Endodermal cell (in vitro differentiated cells): ENCODE results near the gene KCNMA1. TPM values are rescaled to one million over a fixed set of nuclear protein-coding genes. Genes with fewer than 3 reads are reported as not detected.

Source experiments
- DNase-seq: peaks from one replicate; pipeline ENCODE4 v3.0.0-alpha.2; 2017
- H3K27ac ChIP-seq: 2 replicates; pipeline ENCODE4 v1.5.1; 2013; ENCODE audit warnings: mild to moderate bottlenecking, low read depth, low read length, moderate library complexity
- H3K27me3 ChIP-seq: 2 replicates; pipeline ENCODE4 v1.6.1; 2013; ENCODE audit warnings: mild to moderate bottlenecking, low read length, moderate library complexity; ENCODE audit not compliant: insufficient read depth, control insufficient read depth, poor library complexity, severe bottlenecking
- H3K36me3 ChIP-seq: 2 replicates; pipeline ENCODE4 v1.7.0; 2013; ENCODE audit warnings: mild to moderate bottlenecking, low read length, moderate library complexity; ENCODE audit not compliant: control insufficient read depth, insufficient read depth
- H3K4me1 ChIP-seq: one replicate; pipeline ENCODE4 v1.7.0; 2013; ENCODE audit warnings: low read length; ENCODE audit not compliant: control insufficient read depth, insufficient read depth
- H3K4me3 ChIP-seq: 2 replicates; pipeline ENCODE4 v1.5.1; 2013; ENCODE audit warnings: mild to moderate bottlenecking, low read length, moderate library complexity
- H3K9ac ChIP-seq: 2 replicates; pipeline ENCODE4 v1.6.1; 2013; ENCODE audit warnings: mild to moderate bottlenecking, low read length, moderate library complexity; ENCODE audit not compliant: poor library complexity, severe bottlenecking; ENCODE audit errors: extremely low read depth
- H3K9me3 ChIP-seq: 2 replicates; pipeline ENCODE4 v1.6.1; 2013; ENCODE audit warnings: mild to moderate bottlenecking, low read length, moderate library complexity; ENCODE audit not compliant: control insufficient read depth
- H3K27ac Mint-ChIP-seq: 2 replicates; pipeline ENCODE4 v1.8.0; 2020; ENCODE audit warnings: mixed read lengths
- H3K27me3 Mint-ChIP-seq: 2 replicates; pipeline ENCODE4 v1.8.0; 2021; ENCODE audit warnings: mild to moderate bottlenecking, mixed read lengths; ENCODE audit not compliant: insufficient read depth
- H3K36me3 Mint-ChIP-seq: 2 replicates; pipeline ENCODE4 v1.8.0; 2020; ENCODE audit warnings: low read depth, mixed read lengths
- H3K4me1 Mint-ChIP-seq: 2 replicates; pipeline ENCODE4 v1.8.0; 2020; ENCODE audit warnings: mixed read lengths
- H3K4me3 Mint-ChIP-seq: 2 replicates; pipeline ENCODE4 v1.8.0; 2020; ENCODE audit warnings: mild to moderate bottlenecking, moderate library complexity, mixed read lengths
- H3K9me3 Mint-ChIP-seq: 2 replicates; pipeline ENCODE4 v1.8.0; 2020; ENCODE audit warnings: mild to moderate bottlenecking, mixed read lengths
- CTCF ChIP-seq: fragments of 200-600 bp; sonication (generic); conservative IDR thresholded peaks from 2 replicates; pipeline ENCODE4 v1.5.0; 2021; ENCODE audit warnings: antibody characterized with exemption, mild to moderate bottlenecking
- WGBS, 2 experiments: methylation state at CpG; one replicate each; pipeline versions ENCODE4 v1.1.5 to v1.1.7; 2013; ENCODE audit warnings: missing lambda C conversion rate in 2 of 2, mixed read lengths in 1 of 2; ENCODE audit not compliant: insufficient coverage in 1 of 2, insufficient read length in 1 of 2; 5-methylcytosine and 5-hydroxymethylcytosine counted together
- total RNA-seq, 2 donors: library from RNA; stranded (reverse); fragmentation: NEBNext Ultra II Directional in 1 of 2; extraction: Animal tissue kit (Norgen Biotek cat#: 25700) in 1 of 2; gene quantifications; 2 replicates in 1 of 2; 3 replicates in 1 of 2; pipeline ENCODE4 v1.2.1, GENCODE V29; 2021

The KCNMA1 gene
- total RNA-seq, 2 donors from 2014 or later = 0.55 to 1.3 TPM

GRCh38 chr10:77430530-77430929 lies 207.1 kb downstream of the KCNMA1 start:
- Histone ChIP-seq H3K27me3 (no peaks in the 10 kb centered on the region), H3K27ac (no peak overlapping the region), H3K36me3 (no peaks in the 10 kb centered on the region), H3K4me3 (no peak overlapping the region), H3K9me3 (no peaks in the 10 kb centered on the region), H3K4me1 (peaks cover 6% of the 10 kb centered on the region), H3K9ac (no peak overlapping the region)
- WGBS, 2 experiments = 92 to 94% methylated on average over 2 to 5 of the region's 5 CpGs
- Mint-ChIP-seq H3K9me3 (no peaks in the 10 kb centered on the region), H3K4me1 (peaks cover 25% of the 10 kb centered on the region), H3K27me3 (no peaks in the 10 kb centered on the region), H3K4me3 (no peak overlapping the region), H3K27ac (no peak overlapping the region), H3K36me3 (no peaks in the 10 kb centered on the region)
- peak; percentile 32 for TF ChIP-seq CTCF
- DNase-seq = no peak

- Mint-ChIP-seq H3K27ac (no peak overlapping the region), H3K4me3 (no peak overlapping the region), H3K4me1 (peaks cover 20% of the 10 kb centered on the region), H3K36me3 (no peaks in the 10 kb centered on the region), H3K27me3 (no peaks in the 10 kb centered on the region), H3K9me3 (no peaks in the 10 kb centered on the region)
- peaks cover 6% of the 10 kb centered on the region for H3K4me1 ChIP-seq
- H3K36me3 ChIP-seq = no peaks in the 10 kb centered on the region
- no peak overlapping the region for H3K9ac ChIP-seq
- TF ChIP-seq CTCF = peak; percentile 86
- 61 to 75% methylated on average over 1 to 3 of the region's 3 CpGs for WGBS, 2 experiments
- no peaks in the 10 kb centered on the region for H3K9me3 ChIP-seq
- peak; percentile 90 for DNase-seq
- no peak overlapping the region for H3K4me3 ChIP-seq
- H3K27me3 ChIP-seq = no peaks in the 10 kb centered on the region
- H3K27ac ChIP-seq = no peak overlapping the region
These were observed 208.8 kb downstream of the KCNMA1 start for GRCh38 chr10:77428691-77429395.

GRCh38 chr10:77424257-77424656 lies 213.4 kb downstream of the KCNMA1 start:
- Histone ChIP-seq H3K27me3 (no peaks in the 10 kb centered on the region), H3K4me3 (no peak overlapping the region), H3K9me3 (no peaks in the 10 kb centered on the region), H3K9ac (no peak overlapping the region), H3K4me1 (no peaks in the 10 kb centered on the region), H3K27ac (no peak overlapping the region), H3K36me3 (no peaks in the 10 kb centered on the region)
- Mint-ChIP-seq H3K27ac (no peak overlapping the region), H3K9me3 (no peaks in the 10 kb centered on the region), H3K36me3 (no peaks in the 10 kb centered on the region), H3K4me1 (peaks cover 2% of the 10 kb centered on the region), H3K4me3 (no peak overlapping the region), H3K27me3 (no peaks in the 10 kb centered on the region)
- no peak for TF ChIP-seq CTCF
- no peak for DNase-seq
